Measurements from ENCODE around the gene ATP10A. TPM values are rescaled to one million over a fixed set of nuclear protein-coding genes. Genes with fewer than 3 reads are reported as not detected.

Gene ATP10A
- total RNA-seq, 1 donor from 2014 or later = 3.2 TPM

- intact Hi-C loops (cut with DNase I) = no loop called here
These were observed 119.4 kb downstream of the ATP10A start for GRCh38 chr15:25743548-25744275.

DNA sequence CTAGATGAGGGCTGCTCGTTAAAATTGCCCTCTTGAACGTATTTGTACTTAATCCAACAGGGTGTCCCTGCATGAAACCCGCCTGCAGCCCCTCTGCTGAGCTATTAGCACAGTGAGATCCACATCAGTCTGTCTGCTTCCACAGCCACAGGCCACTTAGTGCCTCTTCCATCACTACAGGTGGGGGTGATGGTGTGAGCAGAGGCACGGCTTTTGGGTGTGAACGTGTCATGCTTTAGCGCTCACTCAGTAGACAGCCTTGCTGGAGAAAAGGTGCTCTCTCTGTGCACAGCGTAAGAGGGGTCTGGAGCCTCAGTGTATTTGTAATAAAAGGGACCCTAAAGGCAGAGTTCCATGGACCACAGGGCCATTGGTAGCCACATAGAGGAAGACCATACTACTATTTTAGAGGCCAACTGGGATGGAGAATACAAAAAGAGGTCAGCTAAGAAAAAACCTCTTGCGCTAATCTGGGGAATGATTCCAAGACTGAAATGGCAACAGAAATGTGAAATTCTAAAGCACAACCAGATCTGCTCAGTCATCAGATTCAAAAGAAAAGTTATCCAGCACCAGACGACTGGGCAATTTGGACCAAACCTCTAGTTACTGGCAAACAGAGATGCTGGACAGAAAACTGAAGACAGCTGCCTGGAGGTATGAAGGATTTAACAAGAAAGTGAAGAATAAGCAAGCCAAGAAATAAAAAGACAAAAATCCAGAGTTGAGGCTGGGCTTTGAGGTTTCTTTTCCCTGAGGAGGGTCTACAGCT is 120.2 kb downstream of the ATP10A start:
- DNase-seq (ENCODE audit: extremely low spot score in 2 of 2) = peak; percentile 52 to 77
- H3K4me3 ChIP-seq = no peak overlapping the region
- no peak overlapping the region for H3K27ac ChIP-seq
- TF ChIP-seq POLR2AphosphoS5 (IDR thresholded peaks at IDR 0.05; ENCODE audit: insufficient read depth in 1 of 2, low read depth in 1 of 2) = no peak
- TF ChIP-seq POLR2A (IDR thresholded peaks at IDR 0.05) = no peak
- no peak for TF ChIP-seq CTCF (IDR thresholded peaks at IDR 0.05)
- intact Hi-C loops (cut with DNase I) = no loop called here
- no peaks in the 10 kb centered on the region for H3K36me3 ChIP-seq
- H3K4me1 ChIP-seq = no peaks in the 10 kb centered on the region
- no peaks in the 10 kb centered on the region for H3K9me3 ChIP-seq
- no peaks in the 10 kb centered on the region for H3K27me3 ChIP-seq

More at GRCh38 chr15:25743548-25744275, 119.4 kb downstream of the ATP10A start:
- H3K36me3 ChIP-seq = no peaks in the 10 kb centered on the region
- H3K4me1 ChIP-seq = no peaks in the 10 kb centered on the region
- no peaks in the 10 kb centered on the region for H3K9me3 ChIP-seq
- TF ChIP-seq POLR2AphosphoS5 (IDR thresholded peaks at IDR 0.05; ENCODE audit: insufficient read depth in 1 of 2, low read depth in 1 of 2) = no peak
- H3K4me3 ChIP-seq = no peak overlapping the region
- DNase-seq (ENCODE audit: extremely low spot score in 2 of 2) = peak; percentile 37 to 64
- H3K27me3 ChIP-seq = no peaks in the 10 kb centered on the region
- H3K27ac ChIP-seq = no peak overlapping the region

GRCh38 chr15:25742041-25742730 is 120.9 kb downstream of the ATP10A start:
- DNase-seq (ENCODE audit: extremely low spot score in 2 of 2) = peak; percentile 47 to 61
- Histone ChIP-seq H3K4me3 (no peak overlapping the region), H3K27me3 (no peaks in the 10 kb centered on the region), H3K4me1 (no peaks in the 10 kb centered on the region), H3K36me3 (no peaks in the 10 kb centered on the region), H3K27ac (no peak overlapping the region), H3K9me3 (no peaks in the 10 kb centered on the region)
- intact Hi-C loops (cut with DNase I) = no loop called here
- no peak for TF ChIP-seq CTCF (IDR thresholded peaks at IDR 0.05)
- no peak for TF ChIP-seq POLR2AphosphoS5 (IDR thresholded peaks at IDR 0.05; ENCODE audit: insufficient read depth in 1 of 2, low read depth in 1 of 2)
- no peak for TF ChIP-seq POLR2A (IDR thresholded peaks at IDR 0.05)

DNA sequence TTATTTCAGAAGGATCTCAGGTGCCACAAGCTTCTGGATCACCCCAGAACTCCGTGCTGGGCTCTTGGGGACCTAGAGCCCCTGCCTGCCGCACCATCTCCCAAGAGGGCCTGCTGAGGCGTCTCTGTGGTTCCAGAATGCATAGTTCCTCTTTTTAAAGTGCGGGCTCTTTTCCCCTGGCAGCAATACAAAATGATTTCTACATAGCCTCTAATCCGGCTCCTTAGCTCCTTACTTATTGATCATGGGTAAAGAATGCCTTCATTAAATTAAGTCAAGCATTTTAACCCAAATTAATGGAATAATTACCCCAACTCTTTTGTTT is 121.9 kb downstream of the ATP10A start:
- Histone ChIP-seq H3K36me3 (no peaks in the 10 kb centered on the region), H3K27ac (no peak overlapping the region), H3K27me3 (no peaks in the 10 kb centered on the region), H3K4me1 (no peaks in the 10 kb centered on the region), H3K4me3 (no peak overlapping the region), H3K9me3 (no peaks in the 10 kb centered on the region)
- intact Hi-C loops (cut with DNase I) = no loop called here
- DNase-seq (ENCODE audit: extremely low spot score in 2 of 2) = no peak
- TF ChIP-seq POLR2A (IDR thresholded peaks at IDR 0.05) = no peak
- no peak for TF ChIP-seq CTCF (IDR thresholded peaks at IDR 0.05)
- TF ChIP-seq POLR2AphosphoS5 (IDR thresholded peaks at IDR 0.05; ENCODE audit: insufficient read depth in 1 of 2, low read depth in 1 of 2) = no peak

- peak; percentile 58 to 79 for DNase-seq (ENCODE audit: extremely low spot score in 2 of 2)
These were observed 122.5 kb downstream of the ATP10A start for GRCh38 chr15:25740383-25741255.

More at GRCh38 chr15:25740383-25741255, 122.5 kb downstream of the ATP10A start:
- no peaks in the 10 kb centered on the region for H3K27me3 ChIP-seq
- no peaks in the 10 kb centered on the region for H3K9me3 ChIP-seq
- intact Hi-C loops (cut with DNase I) = no loop called here
- H3K27ac ChIP-seq = no peak overlapping the region
- no peaks in the 10 kb centered on the region for H3K36me3 ChIP-seq
- H3K4me1 ChIP-seq = no peaks in the 10 kb centered on the region
- no peak overlapping the region for H3K4me3 ChIP-seq
- TF ChIP-seq CTCF (IDR thresholded peaks at IDR 0.05) = no peak
- no peak for TF ChIP-seq POLR2AphosphoS5 (IDR thresholded peaks at IDR 0.05; ENCODE audit: insufficient read depth in 1 of 2, low read depth in 1 of 2)
- TF ChIP-seq POLR2A (IDR thresholded peaks at IDR 0.05) = no peak
